Breast epithelium (tissue), 3 donors: ENCODE measurements around the gene PDGFD.

Experiments used
- POLR2A ChIP-seq: fragments of 450-650 bp; IDR thresholded peaks from one replicate; pipeline ENCODE4 v1.6.1; 2016; ENCODE audit warnings: antibody characterized with exemption, mild to moderate bottlenecking, moderate library complexity
- POLR2AphosphoS5 ChIP-seq, 3 donors: sonication (generic); formaldehyde crosslinking; IDR thresholded peaks; one replicate each; pipeline ENCODE4 v1.6.1; 2017; ENCODE audit warnings: antibody characterized with exemption in 3 of 3
- TF ChIP-seq, protein P1 (sequence below), 3 donors: fragments of 450-650 bp; IDR thresholded peaks; one replicate each; pipeline ENCODE4 v1.5.1; 2016 to 2017; ENCODE audit warnings: antibody characterized with exemption in 3 of 3, mild to moderate bottlenecking in 3 of 3, moderate library complexity in 3 of 3

DNA sequence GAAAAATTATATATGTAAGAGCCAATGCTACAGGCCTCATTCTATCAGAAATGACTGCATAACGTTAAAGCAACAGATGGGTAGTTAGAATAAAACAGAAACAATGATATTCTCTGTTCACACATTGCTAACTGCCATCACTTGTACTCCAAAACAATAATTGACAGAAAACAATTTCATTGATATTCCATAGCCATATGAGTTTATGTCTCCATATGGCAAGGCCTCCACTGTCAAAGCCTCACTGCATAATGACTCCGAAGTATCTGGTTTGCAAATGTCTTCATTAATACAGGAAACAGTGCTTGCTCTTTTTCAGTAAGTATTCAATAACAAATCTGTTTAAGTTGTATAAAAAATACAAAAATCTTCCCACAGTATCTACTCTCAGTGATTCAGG is 117.6 kb downstream of the PDGFD start:
- TF ChIP-seq POLR2A (no peak), POLR2AphosphoS5 (IDR thresholded peaks at IDR 0.05) (no peak)
- TF ChIP-seq, protein P1, sequence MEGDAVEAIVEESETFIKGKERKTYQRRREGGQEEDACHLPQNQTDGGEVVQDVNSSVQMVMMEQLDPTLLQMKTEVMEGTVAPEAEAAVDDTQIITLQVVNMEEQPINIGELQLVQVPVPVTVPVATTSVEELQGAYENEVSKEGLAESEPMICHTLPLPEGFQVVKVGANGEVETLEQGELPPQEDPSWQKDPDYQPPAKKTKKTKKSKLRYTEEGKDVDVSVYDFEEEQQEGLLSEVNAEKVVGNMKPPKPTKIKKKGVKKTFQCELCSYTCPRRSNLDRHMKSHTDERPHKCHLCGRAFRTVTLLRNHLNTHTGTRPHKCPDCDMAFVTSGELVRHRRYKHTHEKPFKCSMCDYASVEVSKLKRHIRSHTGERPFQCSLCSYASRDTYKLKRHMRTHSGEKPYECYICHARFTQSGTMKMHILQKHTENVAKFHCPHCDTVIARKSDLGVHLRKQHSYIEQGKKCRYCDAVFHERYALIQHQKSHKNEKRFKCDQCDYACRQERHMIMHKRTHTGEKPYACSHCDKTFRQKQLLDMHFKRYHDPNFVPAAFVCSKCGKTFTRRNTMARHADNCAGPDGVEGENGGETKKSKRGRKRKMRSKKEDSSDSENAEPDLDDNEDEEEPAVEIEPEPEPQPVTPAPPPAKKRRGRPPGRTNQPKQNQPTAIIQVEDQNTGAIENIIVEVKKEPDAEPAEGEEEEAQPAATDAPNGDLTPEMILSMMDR (IDR thresholded peaks at IDR 0.05), result no peak
